ENCODE data around the gene INAVA. TPM values are rescaled to one million over a fixed set of nuclear protein-coding genes. Genes with fewer than 3 reads are reported as not detected.

Gene INAVA
- total and polyA plus RNA-seq, 2 of the 13 experiments (the other 11 are each of a cell fraction or from before 2014, with no cell fraction given), result 6.0 to 13.5 TPM

- Histone ChIP-seq H3K9ac (ENCODE audit: insufficient read depth, low read depth, low read length) (no peak overlapping the region), H3K36me3 (replicated peaks in 1 of 2; ENCODE audit: control insufficient read depth in 1 of 2, insufficient read depth in 2 of 2, low read length in 2 of 2) (peaks cover 3 to 8% of the 10 kb centered on the region in 2 experiments; a peak in 4 of 5 replicates), H3K4me2 (ENCODE audit: low read depth, low read length) (no peak overlapping the region), H3K27me3 (ENCODE audit: control insufficient read depth in 1 of 2, insufficient read depth in 2 of 2, low read length in 2 of 2) (no peaks in the 10 kb centered on the region), H4K20me1 (ENCODE audit: insufficient read depth, low read length) (no peaks in the 10 kb centered on the region), H3K4me1 (ENCODE audit: insufficient read depth, low read length) (peaks cover 27% of the 10 kb centered on the region), H3K27ac (ENCODE audit: extremely low read length, insufficient read depth, low read length) (no peak overlapping the region), H3K4me3 (replicated peaks in 1 of 3; ENCODE audit: insufficient read depth in 1 of 3, low read depth in 2 of 3, low read length in 3 of 3) (no peak overlapping the region), H2AFZ (ENCODE audit: low read length) (no peak overlapping the region), H3K79me2 (ENCODE audit: insufficient read depth, low read length) (no peaks in the 10 kb centered on the region), H3K9me3 (ENCODE audit: low read length) (no peaks in the 10 kb centered on the region)
- FAIRE-seq (no peak), DNase-seq (ENCODE audit: low spot score) (no peak), ATAC-seq (peak; percentile 32)
- ChIA-PET POLR2A (interaction anchor here (1.1 to 2.0 kb wide), 7 partner anchors 11 to 28 kb away, joined by 3 to 10 read pairs (median 4); partner anchors contain the start of gene INAVA), CTCF (ENCODE audit: low intra/inter-chr PET ratio, low total read pairs) (no interaction called here)
- WGBS (ENCODE audit: low lambda C conversion rate), result 90% methylated on average over 12 of the region's 22 CpGs
- intact Hi-C loops (cut with micrococcal nuclease; ENCODE audit: unreplicated experiment) (no loop called here), in situ Hi-C loops (cut with HindIII; ENCODE audit: extremely low pct_ligation_motif_present, low pct_unique_long_range_greater_than_20kb) (no loop called here)
- BruUV-seq (replicated peaks), result no TSS peak
- peak; percentile 40; the same call in 1 of the 2 replicates for TF ChIP-seq RBFOX2 (IDR thresholded peaks at IDR 0.05; ENCODE audit: low read depth, low read length)
- no peak for TF ChIP-seq ZFP62 (CRISPR knock-in tag; IDR thresholded peaks at IDR 0.05)
- TF ChIP-seq POLR2G (IDR thresholded peaks at IDR 0.05; ENCODE audit: low read depth, low read length), result 0 out of 2 replicates have a peak, but pooled peaks have one; percentile 24
- TF ChIP-seq ZNF549 (CRISPR knock-in tag; IDR thresholded peaks at IDR 0.05), result no peak
- no peak for TF ChIP-seq HNRNPK (IDR thresholded peaks at IDR 0.05; ENCODE audit: low read depth, low read length, poor library complexity, severe bottlenecking)
- no peak for TF ChIP-seq THAP7 (CRISPR knock-in tag; IDR thresholded peaks at IDR 0.05)
- TF ChIP-seq ZNF234 (CRISPR knock-in tag; conservative IDR thresholded peaks at IDR 0.05), result no peak
- TF ChIP-seq IKZF5 (CRISPR knock-in tag; IDR thresholded peaks at IDR 0.05), result no peak
- TF ChIP-seq TFDP1 (CRISPR knock-in tag; IDR thresholded peaks at IDR 0.05; ENCODE audit: borderline replicate concordance), result no peak
- no peak for TF ChIP-seq ZNF501 (CRISPR knock-in tag; IDR thresholded peaks at IDR 0.05)
- peak; percentile 98 for TF ChIP-seq ZBTB33 (CRISPR knock-in tag; IDR thresholded peaks at IDR 0.05)
- no peak for TF ChIP-seq RBM22 (optimal IDR thresholded peaks at IDR 0.05; ENCODE audit: low read length)
- TF ChIP-seq AGO2 (optimal IDR thresholded peaks at IDR 0.05; ENCODE audit: low read depth, low read length), result peak; percentile 93
- no peak for TF ChIP-seq ZNF616 (CRISPR knock-in tag; IDR thresholded peaks at IDR 0.05; ENCODE audit: low read depth)
- TF ChIP-seq DR1 (CRISPR knock-in tag; IDR thresholded peaks at IDR 0.05), result no peak
- TF ChIP-seq, protein P1, sequence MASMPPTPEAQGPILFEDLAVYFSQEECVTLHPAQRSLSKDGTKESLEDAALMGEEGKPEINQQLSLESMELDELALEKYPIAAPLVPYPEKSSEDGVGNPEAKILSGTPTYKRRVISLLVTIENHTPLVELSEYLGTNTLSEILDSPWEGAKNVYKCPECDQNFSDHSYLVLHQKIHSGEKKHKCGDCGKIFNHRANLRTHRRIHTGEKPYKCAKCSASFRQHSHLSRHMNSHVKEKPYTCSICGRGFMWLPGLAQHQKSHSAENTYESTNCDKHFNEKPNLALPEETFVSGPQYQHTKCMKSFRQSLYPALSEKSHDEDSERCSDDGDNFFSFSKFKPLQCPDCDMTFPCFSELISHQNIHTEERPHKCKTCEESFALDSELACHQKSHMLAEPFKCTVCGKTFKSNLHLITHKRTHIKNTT (CRISPR knock-in tag; IDR thresholded peaks at IDR 0.05), result no peak
- no peak for TF ChIP-seq ZNF768 (CRISPR knock-in tag; IDR thresholded peaks at IDR 0.05)
- TF ChIP-seq, protein P2, sequence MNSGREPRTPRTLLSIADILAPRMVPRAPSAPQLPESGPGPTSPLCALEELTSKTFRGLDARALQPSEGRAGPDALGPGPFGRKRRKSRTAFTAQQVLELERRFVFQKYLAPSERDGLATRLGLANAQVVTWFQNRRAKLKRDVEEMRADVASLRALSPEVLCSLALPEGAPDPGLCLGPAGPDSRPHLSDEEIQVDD (CRISPR knock-in tag; IDR thresholded peaks at IDR 0.05; ENCODE audit: borderline replicate concordance), result no peak
Measured at GRCh38 chr1:200916152-200916551, 21.5 kb downstream of the INAVA start.
